Measurements from ENCODE around the gene PPP1R12B. TPM values are rescaled to one million over a fixed set of nuclear protein-coding genes. Genes with fewer than 3 reads are reported as not detected.
A peak's percentile ranks its signal among the peaks of the same experiment; 100 is the strongest.

PPP1R12B gene
- total RNA-seq, 1 donor from 2014 or later: 31.2 TPM

DNA sequence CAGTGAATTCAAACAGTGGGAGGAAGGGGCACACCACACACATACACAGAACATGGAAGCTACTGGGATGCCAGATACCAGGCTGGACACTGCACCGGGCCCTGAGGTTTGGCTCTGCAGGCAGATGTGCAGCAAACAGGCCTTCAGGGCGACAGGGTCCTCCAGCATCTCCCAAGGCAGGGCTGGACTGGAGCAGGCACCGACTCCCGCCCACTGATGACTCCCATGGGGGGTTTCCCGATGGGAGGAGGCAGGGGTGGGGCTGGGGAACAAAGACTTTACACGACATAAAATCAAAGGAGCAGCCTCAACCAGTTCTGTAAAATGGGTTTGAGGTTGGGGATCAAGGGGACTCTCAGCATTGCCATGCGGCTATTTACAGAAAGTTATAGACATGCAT lies 243.6 kb downstream of the PPP1R12B start:
- H3K27ac Mint-ChIP-seq: no peak overlapping the region

DNA sequence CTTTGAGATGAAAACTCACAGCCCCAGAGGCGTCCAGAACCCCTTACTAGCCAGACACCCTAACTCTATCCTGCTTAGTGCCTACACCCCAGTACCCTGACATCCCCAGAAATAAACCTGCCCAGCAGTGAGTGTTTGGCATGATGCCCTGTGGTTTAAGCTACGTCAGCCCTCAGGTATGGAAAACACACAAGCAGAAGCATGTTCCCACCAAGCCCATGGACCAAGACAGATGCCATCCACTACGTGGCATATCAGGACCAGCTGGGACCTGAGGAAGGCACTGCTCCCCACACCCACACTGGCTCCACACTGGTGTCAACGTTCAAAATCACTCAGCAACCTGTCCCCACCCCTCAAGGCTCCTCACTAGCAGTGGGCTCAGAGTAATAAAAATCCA lies 245.3 kb downstream of the PPP1R12B start:
- H3K4me1 Mint-ChIP-seq (ENCODE audit: unreplicated experiment): peaks cover 23% of the 10 kb centered on the region
- DNase-seq (ENCODE audit: extremely low spot score, unreplicated experiment): no peak
- H3K36me3 Mint-ChIP-seq: peaks cover 9% of the 10 kb centered on the region
- TF ChIP-seq, protein P1, sequence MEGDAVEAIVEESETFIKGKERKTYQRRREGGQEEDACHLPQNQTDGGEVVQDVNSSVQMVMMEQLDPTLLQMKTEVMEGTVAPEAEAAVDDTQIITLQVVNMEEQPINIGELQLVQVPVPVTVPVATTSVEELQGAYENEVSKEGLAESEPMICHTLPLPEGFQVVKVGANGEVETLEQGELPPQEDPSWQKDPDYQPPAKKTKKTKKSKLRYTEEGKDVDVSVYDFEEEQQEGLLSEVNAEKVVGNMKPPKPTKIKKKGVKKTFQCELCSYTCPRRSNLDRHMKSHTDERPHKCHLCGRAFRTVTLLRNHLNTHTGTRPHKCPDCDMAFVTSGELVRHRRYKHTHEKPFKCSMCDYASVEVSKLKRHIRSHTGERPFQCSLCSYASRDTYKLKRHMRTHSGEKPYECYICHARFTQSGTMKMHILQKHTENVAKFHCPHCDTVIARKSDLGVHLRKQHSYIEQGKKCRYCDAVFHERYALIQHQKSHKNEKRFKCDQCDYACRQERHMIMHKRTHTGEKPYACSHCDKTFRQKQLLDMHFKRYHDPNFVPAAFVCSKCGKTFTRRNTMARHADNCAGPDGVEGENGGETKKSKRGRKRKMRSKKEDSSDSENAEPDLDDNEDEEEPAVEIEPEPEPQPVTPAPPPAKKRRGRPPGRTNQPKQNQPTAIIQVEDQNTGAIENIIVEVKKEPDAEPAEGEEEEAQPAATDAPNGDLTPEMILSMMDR (conservative IDR thresholded peaks at IDR 0.05): no peak
- H3K27ac Mint-ChIP-seq: no peak overlapping the region
- no peak overlapping the region for H3K4me3 Mint-ChIP-seq
- no peaks in the 10 kb centered on the region for H3K27me3 Mint-ChIP-seq
- H3K9me3 Mint-ChIP-seq: no peaks in the 10 kb centered on the region

More for the DNA sequence above, 243.6 kb downstream of the PPP1R12B start:
- no peak overlapping the region for H3K4me3 Mint-ChIP-seq
- no peaks in the 10 kb centered on the region for H3K9me3 Mint-ChIP-seq
- TF ChIP-seq, protein P1 (conservative IDR thresholded peaks at IDR 0.05): no peak
- H3K4me1 Mint-ChIP-seq (ENCODE audit: unreplicated experiment): peaks cover 40% of the 10 kb centered on the region
- DNase-seq (ENCODE audit: extremely low spot score, unreplicated experiment): no peak
- H3K36me3 Mint-ChIP-seq: peaks cover 5% of the 10 kb centered on the region
- H3K27me3 Mint-ChIP-seq: no peaks in the 10 kb centered on the region

DNA sequence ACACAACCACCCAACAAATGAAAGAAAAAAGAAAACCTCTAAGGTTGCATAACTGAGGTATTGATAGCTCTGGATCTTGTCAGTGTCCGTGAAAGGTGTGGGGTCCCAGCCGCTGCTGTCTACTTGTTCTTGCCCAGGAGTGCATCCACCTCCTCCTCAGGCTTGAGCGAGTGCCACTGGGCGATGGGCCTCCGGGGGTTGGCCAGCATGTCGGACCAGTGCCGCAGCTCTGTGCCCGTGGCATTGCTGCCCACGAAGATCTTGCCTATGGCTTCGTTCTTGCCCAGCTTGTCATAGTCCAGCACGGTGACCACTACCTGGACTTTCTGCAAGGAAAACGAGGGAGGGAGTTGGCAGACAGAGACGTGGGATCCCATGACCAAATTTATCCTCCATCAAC lies 248.1 kb downstream of the PPP1R12B start:
- H3K27ac Mint-ChIP-seq: no peak overlapping the region
- TF ChIP-seq, protein P1 (conservative IDR thresholded peaks at IDR 0.05): no peak
- H3K4me3 Mint-ChIP-seq: no peak overlapping the region
- peaks cover 9% of the 10 kb centered on the region for H3K36me3 Mint-ChIP-seq
- H3K27me3 Mint-ChIP-seq: no peaks in the 10 kb centered on the region
- H3K9me3 Mint-ChIP-seq: no peaks in the 10 kb centered on the region
- no peak for DNase-seq (ENCODE audit: extremely low spot score, unreplicated experiment)
- no peaks in the 10 kb centered on the region for H3K4me1 Mint-ChIP-seq (ENCODE audit: unreplicated experiment)

DNA sequence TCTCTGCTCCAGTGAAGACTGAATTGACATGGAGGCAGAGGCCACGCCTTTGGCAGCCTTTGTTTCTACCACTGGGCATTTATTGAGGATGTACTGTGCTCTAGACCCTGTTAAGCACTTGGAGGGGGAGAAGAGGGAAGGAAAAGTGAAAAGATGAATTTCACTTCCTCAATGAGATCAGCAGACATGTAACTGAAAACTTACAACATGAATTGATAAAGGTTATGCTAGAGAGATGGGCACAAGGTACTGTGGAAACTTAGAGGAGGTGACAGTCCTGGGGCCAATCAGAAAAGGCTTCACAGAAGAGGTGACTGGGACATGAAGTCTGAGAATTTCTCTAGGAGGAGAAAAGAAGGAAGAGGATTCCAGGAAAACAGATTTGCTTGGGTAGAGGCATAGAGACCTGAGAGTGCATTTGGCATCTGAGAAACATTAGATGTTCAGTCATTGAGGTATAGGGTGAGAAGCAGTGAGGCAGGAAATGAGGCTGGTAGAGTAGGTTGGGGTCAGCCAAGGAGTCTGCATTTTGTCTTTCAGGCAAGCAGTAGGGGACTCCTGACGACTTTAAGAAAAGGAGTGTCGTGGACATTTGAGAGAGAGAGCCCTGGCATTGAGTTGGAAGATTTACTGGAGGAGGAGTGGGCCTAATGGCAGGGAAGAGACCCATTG lies 248.7 kb downstream of the PPP1R12B start:
- H3K27ac Mint-ChIP-seq: peak overlapping the region; percentile 2
- no peak for DNase-seq (ENCODE audit: extremely low spot score, unreplicated experiment)
- H3K27me3 Mint-ChIP-seq: no peaks in the 10 kb centered on the region

DNA sequence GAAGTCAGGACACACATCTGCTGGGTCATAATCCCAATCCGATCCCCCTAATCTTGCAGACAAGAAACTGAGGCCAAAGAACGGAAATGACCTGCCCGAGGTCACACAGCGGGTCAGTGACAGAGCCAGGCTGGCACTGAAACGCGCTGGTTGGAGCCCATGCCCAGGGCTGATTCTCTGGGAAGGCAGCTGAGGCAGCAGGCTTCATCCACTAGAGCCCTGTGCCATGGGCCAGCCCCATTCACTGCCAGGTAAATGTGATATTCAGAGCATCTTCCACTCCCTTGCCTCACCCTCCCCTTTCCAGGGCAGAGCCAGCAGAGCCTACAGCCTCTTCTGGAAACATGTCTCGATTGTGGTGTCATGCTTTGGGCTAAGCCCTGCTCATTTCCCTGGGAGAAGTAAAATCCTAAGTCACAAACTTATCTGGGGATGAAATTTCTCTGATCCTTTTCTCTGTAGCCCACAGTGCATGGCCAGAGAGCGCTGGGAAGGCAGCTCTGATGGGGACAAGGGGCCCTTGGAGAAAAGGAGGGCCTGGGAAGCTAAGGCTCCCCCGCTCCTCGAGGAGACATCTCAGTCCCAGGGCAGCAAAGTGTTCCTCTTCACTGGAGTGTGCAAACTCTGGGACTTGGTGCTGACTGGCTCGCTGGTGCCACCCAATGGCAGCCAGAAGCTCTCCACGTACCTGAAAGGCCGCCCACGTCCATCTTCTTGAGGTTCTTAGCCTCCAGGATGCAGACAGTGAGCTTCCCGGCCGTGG lies 251.4 kb downstream of the PPP1R12B start:
- H3K36me3 Mint-ChIP-seq: peaks cover 21% of the 10 kb centered on the region
- no peak overlapping the region for H3K4me3 Mint-ChIP-seq
- peak; percentile 81 for DNase-seq (ENCODE audit: extremely low spot score, unreplicated experiment)
- H3K27me3 Mint-ChIP-seq: no peaks in the 10 kb centered on the region
- no peaks in the 10 kb centered on the region for H3K9me3 Mint-ChIP-seq
- TF ChIP-seq, protein P1 (conservative IDR thresholded peaks at IDR 0.05): peak; percentile 79
- peaks cover 7% of the 10 kb centered on the region for H3K4me1 Mint-ChIP-seq (ENCODE audit: unreplicated experiment)
- H3K27ac Mint-ChIP-seq: peak overlapping the region; percentile 8

More for the DNA sequence above, 248.7 kb downstream of the PPP1R12B start:
- H3K4me1 Mint-ChIP-seq (ENCODE audit: unreplicated experiment): no peaks in the 10 kb centered on the region
- H3K36me3 Mint-ChIP-seq: peaks cover 9% of the 10 kb centered on the region
- no peak overlapping the region for H3K4me3 Mint-ChIP-seq
- TF ChIP-seq, protein P1 (conservative IDR thresholded peaks at IDR 0.05): no peak
- H3K9me3 Mint-ChIP-seq: no peaks in the 10 kb centered on the region
